Effector memory CD8-positive, alpha-beta T cell (primary cell): Measurements from ENCODE around the gene ATF4.

ENCODE experiments used
- ATAC-seq: fragments of 150-1000 bp; cut with Tn5 transposase; replicated peaks from 2 replicates; pipeline ENCODE4 v1.10.0; 2021; ENCODE audit warnings: mild to moderate bottlenecking, moderate library complexity
- DNase-seq, 3 experiments: peaks; one replicate each; pipeline ENCODE4 v3.0.0; 2021
- H3K27ac Mint-ChIP-seq, 2 donors: one replicate each; pipeline ENCODE4 v1.8.0; 2022; ENCODE audit warnings: mild to moderate bottlenecking in 2 of 2, mixed read lengths in 2 of 2, moderate library complexity in 2 of 2
- H3K27me3 Mint-ChIP-seq, 2 donors: one replicate each; pipeline ENCODE4 v1.8.0; 2022; ENCODE audit warnings: mixed read lengths in 2 of 2
- H3K36me3 Mint-ChIP-seq: one replicate; pipeline ENCODE4 v1.8.0; 2022; ENCODE audit warnings: mild to moderate bottlenecking, moderate library complexity, mixed read lengths; ENCODE audit not compliant: insufficient read depth
- H3K4me1 Mint-ChIP-seq, 2 donors: one replicate each; pipeline ENCODE4 v1.8.0; 2022; ENCODE audit warnings: low read depth in 2 of 2, mixed read lengths in 2 of 2
- H3K4me3 Mint-ChIP-seq, 2 donors: one replicate each; pipeline ENCODE4 v1.8.0; 2022; ENCODE audit warnings: mild to moderate bottlenecking in 2 of 2, mixed read lengths in 2 of 2, moderate library complexity in 2 of 2
- H3K9me3 Mint-ChIP-seq, 2 donors: one replicate each; pipeline ENCODE4 v1.8.0; 2022; ENCODE audit warnings: mixed read lengths in 2 of 2

The ATF4 gene

DNA sequence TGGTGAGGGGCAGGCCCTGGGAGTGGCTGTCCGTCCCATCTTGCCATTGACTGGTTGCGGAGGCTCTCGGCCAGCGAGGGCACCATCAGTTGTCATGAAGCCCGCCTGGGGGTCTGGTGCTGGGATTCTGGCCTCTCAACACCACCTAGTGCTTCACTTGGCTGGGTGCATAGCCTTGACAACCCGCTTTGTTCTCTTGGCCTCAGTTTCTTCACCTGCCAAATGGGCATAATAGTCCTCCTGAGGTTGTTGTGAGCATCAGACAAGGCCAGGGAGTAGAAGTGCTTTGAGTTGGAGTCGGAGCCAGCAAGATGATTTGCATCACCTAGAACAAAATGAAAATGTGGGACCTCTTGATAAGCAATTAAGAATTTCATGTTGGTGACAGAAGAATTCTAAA is 48.7 kb downstream of the ATF4 start:
- Mint-ChIP-seq H3K9me3 (peaks cover 7 to 8% of the 10 kb centered on the region in 2 donors), H3K4me1 (peaks cover 7 to 19% of the 10 kb centered on the region in 2 donors), H3K27ac (no peak overlapping the region), H3K4me3 (no peak overlapping the region), H3K36me3 (peaks cover 7% of the 10 kb centered on the region), H3K27me3 (peaks cover 9 to 26% of the 10 kb centered on the region in 2 donors)
- ATAC-seq (no peak), DNase-seq (no peak)

DNA sequence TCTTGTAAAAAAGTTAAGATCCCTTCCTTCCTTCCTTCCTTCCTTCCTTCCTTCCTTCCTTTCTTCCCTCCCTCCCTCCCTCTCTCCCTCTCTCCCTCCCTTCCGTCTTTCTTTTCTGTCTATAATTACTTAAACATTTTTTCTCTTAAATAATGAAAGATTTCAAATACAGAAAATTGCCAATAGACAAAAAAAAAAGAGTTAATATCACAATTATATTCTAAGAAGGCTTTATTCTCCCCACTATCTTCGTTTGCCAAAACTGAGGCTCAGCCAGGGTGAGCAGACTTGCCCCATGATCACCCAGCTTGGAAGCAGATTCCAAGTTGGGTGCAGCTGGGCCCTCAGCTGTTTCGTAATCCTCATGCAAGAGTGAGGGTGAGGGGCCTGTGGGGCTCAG is 49.9 kb downstream of the ATF4 start:
- peaks cover 7 to 19% of the 10 kb centered on the region in 2 donors for H3K4me1 Mint-ChIP-seq
- DNase-seq (no peak), ATAC-seq (no peak)
- H3K36me3 Mint-ChIP-seq: peaks cover 7% of the 10 kb centered on the region
- peaks cover 6 to 7% of the 10 kb centered on the region in 2 donors for H3K9me3 Mint-ChIP-seq
- no peak overlapping the region for H3K27ac Mint-ChIP-seq
- H3K27me3 Mint-ChIP-seq: peaks cover 9 to 27% of the 10 kb centered on the region in 2 donors
- H3K4me3 Mint-ChIP-seq: no peak overlapping the region

DNA sequence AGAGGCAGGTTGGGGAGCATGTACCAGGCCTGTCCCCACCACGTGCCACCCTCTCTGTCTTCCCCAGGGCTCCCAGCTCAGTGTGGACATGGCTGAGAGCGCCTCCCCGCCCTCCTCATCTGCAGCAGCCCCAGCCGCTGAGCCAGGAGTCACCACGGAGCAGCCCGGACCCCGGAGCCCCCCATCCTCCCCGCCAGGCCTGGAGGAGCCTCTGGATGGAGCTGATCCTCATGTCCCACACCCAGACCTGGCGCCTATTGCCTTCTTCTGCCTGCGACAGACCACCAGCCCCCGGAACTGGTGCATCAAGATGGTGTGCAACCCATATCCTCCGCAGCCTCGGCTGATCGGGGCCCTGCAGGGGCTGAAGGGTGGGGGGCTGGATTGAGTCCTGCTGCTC is 50.3 kb downstream of the ATF4 start, which contains the start of gene CACNA1I:
CACNA1I (plus strand) TSS at position 89 of the 400 bp plus-strand sequence; CDS start at position 89, 0 bp downstream.
- ATAC-seq (no peak), DNase-seq (no peak)
- H3K4me3 Mint-ChIP-seq: no peak within 1 kb of the TSS
- peaks cover 9 to 27% of the 10 kb centered on the region in 2 donors for H3K27me3 Mint-ChIP-seq
- H3K36me3 Mint-ChIP-seq: peaks cover 4% of the 10 kb centered on the region
- peaks cover 2 to 3% of the 10 kb centered on the region in 2 donors for H3K9me3 Mint-ChIP-seq
- H3K4me1 Mint-ChIP-seq: peaks cover 7 to 15% of the 10 kb centered on the region in 2 donors
- no peak within 1 kb of the TSS for H3K27ac Mint-ChIP-seq

DNA sequence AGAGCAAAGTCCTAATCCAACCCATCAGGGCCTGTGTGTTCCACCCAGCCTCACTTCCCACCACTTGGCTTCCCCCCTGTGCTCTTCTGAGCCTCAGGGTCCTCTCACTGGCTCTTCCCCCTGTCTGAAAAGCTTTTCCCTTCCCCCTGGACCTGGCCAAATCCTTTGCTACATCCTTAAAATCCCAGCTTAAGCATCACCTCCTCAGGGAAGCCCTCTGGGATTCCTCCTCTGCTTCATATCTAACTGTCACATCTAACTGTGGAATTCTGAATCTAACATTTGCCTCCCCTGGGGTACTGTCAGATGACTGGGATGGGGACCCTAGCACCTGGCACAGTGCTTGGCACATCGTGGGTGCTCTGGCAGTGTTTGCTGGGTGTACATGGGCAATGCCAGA is 51.2 kb downstream of the ATF4 start:
- Mint-ChIP-seq H3K9me3 (no peaks in the 10 kb centered on the region), H3K4me1 (peaks cover 7 to 13% of the 10 kb centered on the region in 2 donors), H3K4me3 (no peak overlapping the region), H3K27ac (no peak overlapping the region), H3K27me3 (peaks cover 9 to 27% of the 10 kb centered on the region in 2 donors), H3K36me3 (peaks cover 4% of the 10 kb centered on the region)
- ATAC-seq (no peak), DNase-seq (no peak)
